Measurements from ENCODE around the gene ARG1.

The ARG1 gene

DNA sequence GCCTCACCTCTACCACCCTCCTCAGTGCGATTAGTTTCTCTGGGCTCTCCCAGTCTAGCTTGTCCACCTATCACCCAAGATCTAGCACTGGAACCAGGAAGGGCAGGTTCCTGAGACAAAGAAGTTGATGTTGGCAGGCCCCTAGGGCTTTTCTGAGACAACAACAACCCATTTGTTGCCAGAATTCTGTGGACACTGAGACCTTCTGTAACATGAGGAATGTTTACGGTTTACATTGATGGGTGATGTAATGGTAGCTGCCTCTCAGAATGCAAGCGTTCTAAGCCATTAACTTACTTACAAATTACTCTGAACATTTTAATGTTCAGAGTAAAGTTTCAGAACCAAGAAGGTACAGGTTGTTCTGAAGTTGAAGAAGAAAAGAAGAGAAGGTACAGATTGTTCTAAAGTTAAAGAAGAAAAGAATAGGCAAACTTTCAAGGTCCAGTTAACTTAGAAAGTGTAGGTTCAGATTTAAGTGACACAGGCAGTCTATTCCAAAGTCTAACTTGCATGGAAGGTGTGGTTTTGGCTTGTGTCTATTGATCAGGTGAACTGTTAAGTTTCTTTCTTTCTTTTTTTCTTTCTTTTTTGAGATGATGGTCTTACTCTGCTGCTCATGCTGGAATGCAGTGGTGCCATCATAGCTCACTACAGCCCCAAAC lies 58.7 kb downstream of the ARG1 start:
- no peak overlapping the region for H3K27ac ChIP-seq
- H3K9me3 ChIP-seq (ENCODE audit: severe bottlenecking), result no peaks in the 10 kb centered on the region
- DNase-seq, result no peak
- no peaks in the 10 kb centered on the region for H3K36me3 ChIP-seq
- TF ChIP-seq, protein P1, sequence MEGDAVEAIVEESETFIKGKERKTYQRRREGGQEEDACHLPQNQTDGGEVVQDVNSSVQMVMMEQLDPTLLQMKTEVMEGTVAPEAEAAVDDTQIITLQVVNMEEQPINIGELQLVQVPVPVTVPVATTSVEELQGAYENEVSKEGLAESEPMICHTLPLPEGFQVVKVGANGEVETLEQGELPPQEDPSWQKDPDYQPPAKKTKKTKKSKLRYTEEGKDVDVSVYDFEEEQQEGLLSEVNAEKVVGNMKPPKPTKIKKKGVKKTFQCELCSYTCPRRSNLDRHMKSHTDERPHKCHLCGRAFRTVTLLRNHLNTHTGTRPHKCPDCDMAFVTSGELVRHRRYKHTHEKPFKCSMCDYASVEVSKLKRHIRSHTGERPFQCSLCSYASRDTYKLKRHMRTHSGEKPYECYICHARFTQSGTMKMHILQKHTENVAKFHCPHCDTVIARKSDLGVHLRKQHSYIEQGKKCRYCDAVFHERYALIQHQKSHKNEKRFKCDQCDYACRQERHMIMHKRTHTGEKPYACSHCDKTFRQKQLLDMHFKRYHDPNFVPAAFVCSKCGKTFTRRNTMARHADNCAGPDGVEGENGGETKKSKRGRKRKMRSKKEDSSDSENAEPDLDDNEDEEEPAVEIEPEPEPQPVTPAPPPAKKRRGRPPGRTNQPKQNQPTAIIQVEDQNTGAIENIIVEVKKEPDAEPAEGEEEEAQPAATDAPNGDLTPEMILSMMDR (IDR thresholded peaks at IDR 0.05; ENCODE audit: low read depth, low read length), result no peak
- no peak overlapping the region for H3K4me3 ChIP-seq (ENCODE audit: low read depth, low read length)
- H3K27me3 ChIP-seq (ENCODE audit: insufficient read depth, low read depth, severe bottlenecking), result no peaks in the 10 kb centered on the region

Measured in WERI-Rb-1 (cell line).